ENCODE results near the gene PRRC2C. TPM values are rescaled to one million over a fixed set of nuclear protein-coding genes. Genes with fewer than 3 reads are reported as not detected.
A peak's percentile ranks its signal among the peaks of the same experiment; 100 is the strongest.

PRRC2C gene
- total RNA-seq, 2 experiments from 2014 or later = 73.5 to 191 TPM

GRCh38 chr1:171530676-171531075 is 45.3 kb downstream of the PRRC2C start:
- H4K20me1 ChIP-seq (ENCODE audit: insufficient read depth, low read length) = no peaks in the 10 kb centered on the region
- H3K4me3 ChIP-seq (ENCODE audit: low read depth, low read length, poor library complexity, severe bottlenecking) = no peak overlapping the region
- no peaks in the 10 kb centered on the region for H3K9me3 ChIP-seq (ENCODE audit: low read length)
- H3K4me2 ChIP-seq (ENCODE audit: low read length) = no peak overlapping the region
- no peak overlapping the region for H2AFZ ChIP-seq (ENCODE audit: low read length)
- BruUV-seq (replicated peaks) = no TSS peak
- H3K36me3 ChIP-seq (ENCODE audit: insufficient read depth, low read length) = peaks cover 98% of the 10 kb centered on the region
- H3K27ac ChIP-seq (ENCODE audit: low read depth, low read length, poor library complexity, severe bottlenecking) = no peak overlapping the region
- ChIA-PET POLR2A (interaction anchor here (0.5 to 1.7 kb wide), 4 partner anchors 16 to 255 kb away, joined by 3 to 4 read pairs (median 3); no protein-coding TSS in a partner anchor), CTCF (ENCODE audit: unreplicated experiment) (no interaction called here)
- H3K4me1 ChIP-seq (ENCODE audit: insufficient read depth, low read length, poor library complexity, severe bottlenecking) = no peaks in the 10 kb centered on the region
- H3K9me2 ChIP-seq (ENCODE audit: insufficient read depth, low read length) = no peaks in the 10 kb centered on the region
- DNase-seq (ENCODE audit: low spot score) = no peak
- TF ChIP-seq CTCF (conservative IDR thresholded peaks at IDR 0.05; ENCODE audit: low read length) (no peak), EZH2phosphoT487 (IDR thresholded peaks at IDR 0.05; ENCODE audit: borderline replicate concordance, low read depth, low read length) (no peak)
- intact Hi-C loops (cut with micrococcal nuclease; ENCODE audit: unreplicated experiment) = no loop called here
- H3K79me2 ChIP-seq (ENCODE audit: insufficient read depth, low read depth, low read length) = no peaks in the 10 kb centered on the region

GRCh38 chr1:171532520-171532919 is 47.2 kb downstream of the PRRC2C start:
- POLR2A ChIA-PET = interaction anchor here (0.8 to 1.7 kb wide), 6 partner anchors 9 to 211 kb away, joined by 3 to 5 read pairs (median 4); no protein-coding TSS in a partner anchor
- CTCF ChIA-PET (ENCODE audit: unreplicated experiment) = no interaction called here
- H3K9me3 ChIP-seq (ENCODE audit: low read length) = no peaks in the 10 kb centered on the region
- H3K79me2 ChIP-seq (ENCODE audit: insufficient read depth, low read depth, low read length) = no peaks in the 10 kb centered on the region
- BruUV-seq (replicated peaks) = TSS peak; percentile 61
- no peak for DNase-seq (ENCODE audit: low spot score)
- intact Hi-C loops (cut with micrococcal nuclease; ENCODE audit: unreplicated experiment) = no loop called here
- H4K20me1 ChIP-seq (ENCODE audit: insufficient read depth, low read length) = no peaks in the 10 kb centered on the region
- no peak overlapping the region for H3K4me2 ChIP-seq (ENCODE audit: low read length)
- H3K9me2 ChIP-seq (ENCODE audit: insufficient read depth, low read length) = no peaks in the 10 kb centered on the region
- H3K27ac ChIP-seq (ENCODE audit: low read depth, low read length, poor library complexity, severe bottlenecking) = no peak overlapping the region
- TF ChIP-seq EZH2phosphoT487 (IDR thresholded peaks at IDR 0.05; ENCODE audit: borderline replicate concordance, low read depth, low read length) (no peak), CTCF (conservative IDR thresholded peaks at IDR 0.05; ENCODE audit: low read length) (no peak)
- H3K4me1 ChIP-seq (ENCODE audit: insufficient read depth, low read length, poor library complexity, severe bottlenecking) = no peaks in the 10 kb centered on the region
- H3K36me3 ChIP-seq (ENCODE audit: insufficient read depth, low read length) = peaks cover 99% of the 10 kb centered on the region
- H3K4me3 ChIP-seq (ENCODE audit: low read depth, low read length, poor library complexity, severe bottlenecking) = no peak overlapping the region
- no peak overlapping the region for H2AFZ ChIP-seq (ENCODE audit: low read length)

- CTCF ChIA-PET (ENCODE audit: unreplicated experiment) = no interaction called here
- POLR2A ChIA-PET = interaction anchor here (0.6 to 1.2 kb wide), 3 partner anchors 13 to 597 kb away, joined by 3 to 4 read pairs (median 3); no protein-coding TSS in a partner anchor
- Histone ChIP-seq H3K4me1 (ENCODE audit: insufficient read depth, low read length, poor library complexity, severe bottlenecking) (no peaks in the 10 kb centered on the region), H3K4me2 (ENCODE audit: low read length) (no peak overlapping the region), H3K27ac (ENCODE audit: low read depth, low read length, poor library complexity, severe bottlenecking) (no peak overlapping the region), H3K4me3 (ENCODE audit: low read depth, low read length, poor library complexity, severe bottlenecking) (no peak overlapping the region), H3K9me3 (ENCODE audit: low read length) (no peaks in the 10 kb centered on the region; the same call in 1 of the 2 replicates), H3K9me2 (ENCODE audit: insufficient read depth, low read length) (no peaks in the 10 kb centered on the region), H3K79me2 (ENCODE audit: insufficient read depth, low read depth, low read length) (peaks cover 29% of the 10 kb centered on the region; the same call in 1 of the 2 replicates), H2AFZ (ENCODE audit: low read length) (no peak overlapping the region), H4K20me1 (ENCODE audit: insufficient read depth, low read length) (no peaks in the 10 kb centered on the region), H3K36me3 (ENCODE audit: insufficient read depth, low read length) (peaks cover 99% of the 10 kb centered on the region)
- no TSS peak for BruUV-seq (replicated peaks)
- no peak for TF ChIP-seq CTCF (conservative IDR thresholded peaks at IDR 0.05; ENCODE audit: low read length)
- TF ChIP-seq EZH2phosphoT487 (IDR thresholded peaks at IDR 0.05; ENCODE audit: borderline replicate concordance, low read depth, low read length) = no peak
- DNase-seq (ENCODE audit: low spot score) = no peak
- intact Hi-C loops (cut with micrococcal nuclease; ENCODE audit: unreplicated experiment) = no loop called here
These were observed 60.2 kb downstream of the PRRC2C start for GRCh38 chr1:171545523-171545922.

Measured in OCI-LY7 (cell line).